ENCODE data around the gene RAB30. TPM values are rescaled to one million over a fixed set of nuclear protein-coding genes. Genes with fewer than 3 reads are reported as not detected.

Gene RAB30
- total RNA-seq, 1 donor from 2014 or later = 11.2 TPM

DNA sequence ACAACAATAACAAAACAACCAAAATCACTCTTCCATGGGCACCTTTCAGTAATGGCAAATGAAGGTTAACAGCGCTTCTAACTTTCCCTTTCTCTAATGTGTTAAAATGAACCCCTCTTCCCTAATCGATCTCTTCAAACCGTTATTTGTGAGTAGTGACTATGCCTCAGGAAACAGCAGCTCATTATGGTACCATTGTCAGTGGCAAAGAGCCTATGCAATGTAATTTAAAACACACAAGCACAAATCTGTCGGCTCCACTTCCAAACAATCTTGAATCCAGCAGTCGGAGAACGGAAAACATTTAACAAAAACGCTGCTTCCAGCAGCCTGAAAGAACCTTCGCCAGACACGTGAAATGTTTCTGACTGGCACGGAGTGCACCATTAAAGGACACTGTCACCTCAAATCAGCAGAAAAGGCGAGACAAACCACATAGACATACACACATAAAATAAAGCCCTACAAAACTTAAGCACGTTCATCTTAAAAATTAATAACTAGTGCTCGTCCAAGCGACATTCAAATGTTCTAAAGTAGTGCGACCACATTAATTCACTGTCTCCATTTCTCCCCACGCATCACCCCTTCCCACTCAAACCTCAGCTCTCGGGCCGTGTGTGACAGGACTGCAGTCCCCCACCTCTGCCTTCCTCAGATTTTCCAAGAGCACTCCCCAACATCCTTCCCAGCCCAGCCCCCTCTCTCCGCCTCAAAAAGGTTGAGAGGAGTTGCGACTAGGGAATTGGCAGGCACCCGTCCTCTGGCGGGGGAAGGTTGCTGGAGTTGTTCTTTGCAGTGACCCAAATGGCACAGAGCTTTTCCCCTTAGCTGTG lies 748 bp downstream of the RAB30 start:
- DNase-seq = peak; percentile 50

DNA sequence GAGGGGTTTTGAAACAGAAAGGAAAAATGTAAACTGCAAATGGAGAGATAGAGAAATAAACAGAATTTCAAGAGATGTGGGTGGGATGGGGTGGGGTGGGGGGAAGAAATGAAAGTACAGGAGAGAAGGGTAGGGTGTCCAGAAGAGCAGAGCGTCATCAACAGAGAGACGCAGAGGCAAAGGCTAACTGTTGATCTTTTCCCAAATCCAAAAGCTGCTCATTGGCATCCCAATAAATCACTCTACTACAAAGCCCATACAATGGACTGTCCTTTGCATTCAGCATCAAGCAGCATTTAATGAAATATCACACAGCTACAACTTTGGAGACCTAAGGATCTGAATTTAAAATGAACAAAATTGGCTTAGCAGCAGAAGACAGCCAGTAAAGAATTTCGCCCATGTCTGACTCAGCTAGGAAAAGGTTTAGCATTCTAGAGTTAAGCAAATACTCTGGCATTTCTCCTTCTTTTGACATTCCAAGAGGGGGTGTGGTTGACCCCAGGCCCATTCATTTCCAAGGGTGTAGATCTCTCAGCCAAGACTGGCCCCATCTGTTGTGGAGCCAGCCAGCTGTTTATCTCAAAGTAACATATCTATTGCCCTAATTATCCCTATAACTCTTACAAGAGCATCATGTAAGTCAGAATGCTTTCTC lies 1.5 kb downstream of the RAB30 start:
- DNase-seq = peak; percentile 62

DNA sequence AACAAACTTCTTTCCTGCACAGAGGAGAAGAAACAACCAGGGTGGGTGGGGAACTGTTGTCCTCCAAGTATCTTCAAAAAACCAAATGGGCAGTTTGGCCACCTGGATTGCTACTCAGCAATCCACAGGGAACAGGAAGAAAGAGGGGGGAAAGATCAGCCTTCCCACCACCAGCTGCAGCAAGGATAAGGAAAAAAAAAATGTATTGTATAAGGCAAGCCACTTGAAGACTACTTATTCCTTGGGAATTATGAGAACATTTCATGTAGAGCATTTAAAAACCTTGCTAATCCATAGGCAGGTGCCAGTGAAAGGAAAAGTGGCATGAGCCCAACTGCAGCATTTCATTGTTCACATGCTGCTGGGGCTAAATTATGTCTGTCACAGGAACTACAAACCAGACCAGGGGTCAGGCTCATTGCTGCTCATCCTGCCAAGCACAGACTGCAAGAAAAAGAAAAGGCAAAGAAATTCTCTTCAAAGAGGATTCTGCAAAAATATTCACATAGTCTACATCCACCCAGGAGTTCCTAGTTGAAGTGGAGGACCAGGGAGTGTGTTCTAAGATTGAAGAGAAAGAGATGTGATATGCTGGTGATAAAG lies 2.2 kb downstream of the RAB30 start:
- peak; percentile 71 for DNase-seq

DNA sequence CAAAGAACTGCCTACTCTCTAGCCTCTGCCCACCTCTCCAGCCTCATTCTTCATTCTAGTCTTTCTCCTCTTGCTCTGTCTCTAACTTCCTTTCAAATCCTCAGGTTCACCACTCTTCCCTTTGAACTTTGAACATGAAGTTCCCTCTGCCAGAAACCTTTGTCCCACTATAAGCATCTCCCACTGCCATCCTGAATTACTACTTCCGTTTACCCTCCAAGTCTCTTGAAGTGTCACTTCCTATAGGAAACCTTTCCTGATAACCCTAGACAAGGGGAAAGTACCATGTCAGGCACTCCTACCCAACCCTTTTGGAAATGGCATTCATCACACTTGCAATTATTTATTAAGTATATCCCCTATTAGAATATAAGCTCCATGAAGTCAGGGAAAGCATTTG lies 3.1 kb downstream of the RAB30 start:
- peak; percentile 20 for DNase-seq

DNA sequence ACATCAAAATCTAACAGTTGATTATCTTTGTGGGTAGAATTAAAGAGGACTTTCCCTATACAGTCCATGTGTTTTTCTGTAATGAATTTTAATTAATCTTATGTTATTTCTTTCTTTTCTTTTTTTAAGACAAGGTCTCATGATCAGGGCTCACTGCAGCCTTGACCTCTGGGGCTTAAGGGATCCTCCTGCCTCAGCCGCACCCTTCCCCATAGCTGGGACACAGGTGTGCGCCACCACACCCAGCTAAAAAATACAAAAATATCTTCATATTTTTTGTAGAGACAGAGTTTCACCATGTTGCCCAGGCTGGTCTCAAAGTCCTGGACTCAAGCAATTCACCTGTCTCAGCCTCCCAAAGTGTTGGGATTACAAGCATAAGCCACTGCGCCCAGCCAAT lies 7.7 kb downstream of the RAB30 start:
- DNase-seq = no peak

DNA sequence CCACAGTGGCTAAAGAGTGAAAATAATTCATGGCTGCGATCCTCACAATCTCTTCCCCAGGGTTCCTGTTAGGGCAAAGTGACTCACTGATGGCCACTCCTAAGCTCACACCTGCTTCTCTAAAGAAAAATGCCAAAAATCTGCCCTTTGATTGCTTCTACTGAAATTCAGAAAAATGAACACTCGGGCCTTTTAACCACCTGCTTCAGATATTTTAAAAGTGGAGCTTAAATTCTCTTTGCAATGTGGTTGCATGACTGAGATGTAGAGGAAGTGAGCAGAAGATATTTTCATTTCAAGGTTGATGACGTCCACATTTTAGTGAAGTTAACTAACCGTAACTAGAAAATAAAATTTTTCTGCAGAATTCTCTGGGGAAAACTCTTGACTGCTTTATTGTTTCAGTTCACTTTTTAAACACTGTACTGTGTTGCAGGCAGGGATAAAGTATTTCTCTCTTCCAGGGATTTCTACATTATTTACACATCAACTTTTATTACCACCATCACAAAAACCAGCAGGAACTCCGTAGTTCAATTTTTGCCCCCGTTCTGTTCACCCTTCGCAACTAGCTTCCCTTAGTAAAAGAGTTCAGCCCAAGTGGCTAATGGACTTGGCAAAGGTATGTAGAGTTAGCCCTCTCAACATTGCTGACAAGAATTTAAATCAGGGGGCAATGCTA lies 8.5 kb downstream of the RAB30 start:
- DNase-seq = peak; percentile 63

DNA sequence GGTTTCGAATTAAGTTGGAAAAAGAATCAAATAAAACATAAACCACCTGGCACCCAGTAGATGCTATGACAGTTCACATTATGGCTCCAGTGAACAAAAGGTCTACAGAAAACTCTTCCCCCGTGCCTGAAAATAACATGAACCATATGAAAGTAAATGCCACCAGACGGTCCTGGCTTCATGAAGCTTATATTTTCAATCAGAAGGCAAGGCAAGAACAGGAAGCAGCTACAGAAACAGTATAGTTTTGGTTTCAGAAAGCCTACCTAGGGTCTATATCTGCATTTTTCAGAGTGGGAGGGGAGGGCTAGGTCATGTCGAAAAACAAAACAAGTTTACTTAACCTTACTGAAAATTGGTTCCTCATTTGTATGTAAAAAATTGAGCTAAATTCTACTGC lies 9.8 kb downstream of the RAB30 start:
- DNase-seq = no peak

DNA sequence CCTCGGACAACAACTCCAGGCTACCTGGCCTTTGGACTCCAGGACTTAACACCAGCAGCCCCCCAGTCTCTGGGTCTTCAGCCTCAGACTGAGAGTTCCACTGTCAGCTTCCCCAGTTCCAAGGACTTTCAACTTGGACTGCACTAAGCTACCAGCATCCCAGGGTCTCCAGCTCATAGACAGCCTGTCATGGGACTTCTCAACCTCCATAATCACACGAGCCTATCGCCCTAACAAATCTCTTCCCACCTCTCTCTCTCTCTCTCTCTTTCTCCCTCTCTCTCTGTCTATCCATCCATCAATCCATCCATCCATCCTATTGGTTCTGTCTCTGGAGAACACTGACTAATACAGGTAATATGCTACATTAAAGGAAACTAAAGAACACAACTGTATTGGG lies 10.7 kb downstream of the RAB30 start:
- DNase-seq = no peak

DNA sequence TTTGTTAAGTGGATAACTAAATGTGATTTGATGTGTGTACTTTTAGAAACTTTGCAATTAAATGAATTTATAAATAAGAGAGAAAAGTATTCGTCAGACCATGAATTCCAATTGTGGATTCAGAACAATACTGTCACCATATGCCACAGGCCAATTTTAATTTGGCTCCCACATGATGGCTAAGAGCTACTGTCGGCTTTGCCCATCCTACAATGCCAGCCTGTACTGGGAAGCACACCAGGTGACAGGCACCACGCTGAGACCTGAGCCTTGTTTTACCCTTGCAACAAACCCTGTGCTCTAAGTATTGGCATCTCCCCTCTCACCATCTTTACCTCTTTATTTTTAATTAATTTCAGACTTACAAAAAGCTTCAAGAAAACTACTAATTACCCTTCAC lies 14.0 kb downstream of the RAB30 start:
- DNase-seq = no peak

DNA sequence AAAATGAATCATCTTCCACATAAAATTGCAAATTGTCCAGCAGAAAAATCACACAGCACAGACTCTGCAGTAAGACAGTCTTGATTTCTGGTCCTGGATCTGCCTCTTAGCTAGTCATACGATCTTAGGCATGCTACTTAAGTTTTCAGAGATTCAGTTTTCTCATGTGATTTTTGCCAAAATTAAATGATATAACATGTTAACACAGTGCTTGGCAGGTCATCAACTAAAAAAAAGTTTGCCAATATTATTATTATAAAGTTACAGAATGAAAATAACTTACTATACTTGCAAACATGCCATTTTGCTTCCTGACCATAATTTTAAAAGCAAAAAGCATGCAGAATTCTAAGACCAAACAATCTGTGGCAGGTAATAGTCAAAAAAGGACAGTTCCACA lies 15.1 kb downstream of the RAB30 start:
- DNase-seq = no peak

DNA sequence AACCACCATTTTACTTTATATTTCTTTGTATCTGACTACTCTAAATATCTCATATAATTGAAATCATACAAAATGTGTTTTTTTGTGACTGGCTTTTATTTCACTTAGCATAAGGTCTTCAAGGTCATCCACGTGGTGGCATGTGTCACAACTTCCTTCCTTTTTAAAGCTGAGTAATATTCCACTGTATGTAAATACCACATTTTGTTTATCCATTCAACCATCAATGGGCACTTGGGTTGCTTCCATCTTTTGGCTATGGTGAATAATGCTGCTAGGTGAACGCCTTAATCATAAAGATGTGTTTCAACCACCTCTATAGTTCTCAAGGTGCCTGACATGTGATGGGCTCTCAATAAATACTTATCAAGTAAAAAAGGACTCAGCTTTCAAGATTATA lies 15.5 kb downstream of the RAB30 start:
- peak; percentile 70 for DNase-seq

DNA sequence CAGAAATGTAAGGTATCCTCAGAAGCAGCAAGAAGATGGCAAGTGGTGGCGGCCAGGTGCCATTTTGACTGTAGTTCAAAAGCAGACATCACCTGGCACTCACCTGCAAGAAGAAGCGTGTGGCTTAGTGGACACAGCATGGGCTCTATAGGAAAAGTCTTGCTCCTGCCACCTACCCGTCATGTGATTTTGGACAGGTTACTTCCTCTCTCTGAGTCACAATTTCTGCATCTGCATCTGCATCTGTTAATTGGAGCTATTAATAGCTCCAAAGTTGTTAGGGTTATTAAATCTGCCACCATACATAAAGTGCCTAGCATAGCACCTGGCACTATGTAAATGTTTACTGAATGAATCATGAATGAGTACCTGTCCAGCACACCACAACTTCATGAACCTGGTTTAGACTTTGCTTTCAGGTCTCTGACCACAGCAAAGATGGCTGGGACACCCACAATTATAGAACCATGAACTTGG lies 16.8 kb downstream of the RAB30 start:
- DNase-seq = no peak

DNA sequence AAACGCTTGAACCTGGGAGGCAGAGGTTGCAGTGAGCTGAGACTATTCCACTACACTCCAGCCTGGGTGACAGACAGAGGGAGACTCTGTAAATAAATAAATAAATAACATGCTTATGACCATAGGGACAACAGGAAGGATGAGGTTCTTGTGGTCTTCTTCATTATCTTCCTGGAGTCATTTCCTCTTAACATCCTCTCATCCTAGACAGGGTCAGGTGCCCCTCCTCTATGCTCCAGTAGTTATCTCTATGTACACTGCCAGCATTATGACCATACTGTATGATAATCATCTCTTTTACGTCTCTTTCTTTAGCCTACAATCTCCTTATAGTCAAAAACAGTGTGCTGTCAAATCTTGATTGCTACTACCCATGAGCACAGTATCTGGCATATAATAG lies 17.7 kb downstream of the RAB30 start:
- no peak for DNase-seq

DNA sequence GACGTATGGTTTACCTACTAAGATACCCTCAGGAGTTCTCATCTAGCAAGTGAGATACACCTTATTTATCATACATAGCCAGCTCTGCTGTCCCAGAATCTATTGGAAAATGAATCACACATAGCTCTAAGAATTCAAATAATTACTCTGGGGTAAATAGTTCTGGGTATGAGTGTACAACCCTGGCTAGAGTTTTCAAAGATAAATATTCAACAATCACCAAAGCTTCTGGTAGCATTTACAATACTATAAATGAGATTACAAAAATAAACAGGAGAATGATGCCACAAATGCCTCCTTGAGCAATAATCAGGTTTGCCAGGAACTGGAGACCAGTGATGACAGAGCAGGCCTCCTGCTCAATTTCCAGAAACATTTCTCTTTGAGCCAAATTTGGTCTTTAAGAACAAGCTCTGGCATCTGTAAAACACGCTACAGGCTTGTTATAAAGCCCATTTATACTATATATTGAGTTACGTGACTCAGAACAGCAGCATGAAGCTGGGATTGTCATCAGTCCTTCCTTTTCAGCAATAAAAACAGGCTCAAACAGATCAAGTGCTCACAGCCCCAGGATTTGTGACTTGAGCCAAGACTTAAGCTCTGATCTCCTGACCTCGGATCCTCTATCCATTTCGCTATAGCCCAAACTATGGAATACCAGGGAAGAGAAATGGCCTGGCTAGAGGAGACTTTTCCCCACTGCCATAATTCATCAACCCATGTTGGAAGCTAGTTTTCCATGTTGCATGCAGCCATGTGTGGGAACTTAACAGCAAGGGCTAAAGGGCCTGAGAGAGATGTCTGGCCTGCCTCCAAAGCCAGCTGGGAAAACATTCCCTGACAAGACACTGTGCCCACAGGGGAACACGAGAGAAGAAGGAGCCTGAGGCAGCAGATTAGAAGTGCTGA lies 19.7 kb downstream of the RAB30 start:
- peak; percentile 80 for DNase-seq

DNA sequence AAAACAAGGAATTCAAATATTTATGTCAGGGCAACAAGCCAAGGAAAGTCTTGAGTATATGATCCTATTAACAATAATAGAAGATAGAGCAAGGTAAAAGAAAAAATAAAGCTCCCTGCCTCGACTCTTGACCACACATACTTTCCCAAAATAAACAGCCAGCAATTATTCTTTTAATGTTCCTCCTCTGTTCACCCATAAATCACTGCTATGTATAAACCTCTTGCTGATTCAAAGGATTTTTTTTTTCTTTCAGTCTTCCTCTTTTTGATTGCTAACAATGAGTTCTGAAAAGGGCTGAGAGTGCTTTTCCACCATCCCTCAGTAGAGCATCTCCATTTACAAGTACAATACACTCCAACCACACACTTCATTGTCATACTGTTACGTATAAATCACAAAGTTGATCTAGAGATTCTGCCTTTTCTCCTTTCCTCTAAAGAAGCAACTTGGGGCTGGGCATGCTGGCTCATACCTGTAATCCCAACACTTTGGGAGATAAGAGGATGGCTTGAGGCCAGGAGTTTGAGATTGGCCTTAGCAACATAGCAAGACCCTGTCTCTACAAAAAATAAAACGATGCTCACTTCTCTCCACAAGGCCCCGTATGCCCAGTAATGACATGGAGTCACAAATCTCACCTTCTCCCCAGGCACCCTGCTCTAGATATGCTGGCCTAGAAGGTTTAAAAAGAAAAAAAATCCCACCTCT lies 24.0 kb downstream of the RAB30 start:
- DNase-seq = peak; percentile 35

DNA sequence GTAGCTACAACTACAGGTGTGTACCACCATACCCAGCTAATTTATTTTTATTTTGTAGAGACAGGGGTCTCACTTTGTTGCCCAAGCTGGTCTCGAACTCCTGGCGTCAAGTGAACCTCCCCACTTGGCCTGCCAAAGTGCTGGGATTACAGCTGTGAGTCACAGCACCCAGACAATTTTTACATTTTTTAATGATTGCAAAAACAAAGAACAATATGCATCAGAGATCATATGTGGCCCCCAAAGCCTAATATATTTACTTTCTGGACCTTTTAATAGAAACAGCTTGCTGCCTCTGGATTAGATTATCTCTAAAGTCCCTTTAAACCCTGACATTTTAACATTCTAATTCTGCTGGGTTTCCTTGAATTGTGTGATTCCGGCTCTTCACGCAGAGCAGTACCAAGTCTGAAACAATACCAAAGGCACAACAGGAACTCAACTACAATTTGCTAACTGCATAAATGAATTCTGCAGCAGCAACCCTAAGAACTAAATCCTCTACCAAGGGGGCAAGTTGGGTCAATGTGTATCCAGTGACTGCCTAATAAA lies 25.0 kb downstream of the RAB30 start:
- DNase-seq = peak; percentile 78

DNA sequence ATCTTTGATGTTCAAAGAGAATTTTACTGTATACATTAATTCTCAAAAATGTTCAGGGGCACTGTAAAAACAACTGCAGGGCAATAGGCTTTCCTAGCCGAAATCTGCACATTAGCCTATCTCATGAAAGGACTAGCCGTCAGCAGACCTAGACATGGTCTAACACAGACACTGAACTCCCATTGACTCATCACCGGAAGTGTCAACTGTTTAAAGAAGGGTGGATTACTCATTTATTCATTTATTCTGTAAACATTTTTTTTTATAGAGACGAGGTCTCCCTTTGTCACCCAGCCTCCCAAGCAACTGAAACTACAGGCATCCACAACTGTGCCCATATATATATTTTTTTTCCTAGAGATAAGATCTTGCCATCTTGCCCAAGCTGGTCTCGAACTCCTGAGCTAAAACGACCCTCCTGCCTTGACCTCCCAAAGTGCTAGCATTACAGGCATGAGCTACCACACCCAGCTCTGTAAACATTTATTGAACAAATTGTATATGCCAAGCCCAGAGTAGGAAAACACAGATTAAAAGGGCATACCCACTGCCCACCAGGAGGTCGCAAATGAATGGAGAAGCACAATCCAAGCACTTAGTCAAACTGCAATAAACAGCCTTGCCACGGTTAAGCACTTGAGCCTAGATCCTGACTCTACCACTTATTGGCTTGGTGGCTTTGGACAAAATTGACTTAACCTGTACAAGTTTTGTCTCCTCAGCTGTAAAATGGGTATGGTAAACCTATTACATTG lies 26.6 kb downstream of the RAB30 start:
- peak; percentile 52 for DNase-seq

DNA sequence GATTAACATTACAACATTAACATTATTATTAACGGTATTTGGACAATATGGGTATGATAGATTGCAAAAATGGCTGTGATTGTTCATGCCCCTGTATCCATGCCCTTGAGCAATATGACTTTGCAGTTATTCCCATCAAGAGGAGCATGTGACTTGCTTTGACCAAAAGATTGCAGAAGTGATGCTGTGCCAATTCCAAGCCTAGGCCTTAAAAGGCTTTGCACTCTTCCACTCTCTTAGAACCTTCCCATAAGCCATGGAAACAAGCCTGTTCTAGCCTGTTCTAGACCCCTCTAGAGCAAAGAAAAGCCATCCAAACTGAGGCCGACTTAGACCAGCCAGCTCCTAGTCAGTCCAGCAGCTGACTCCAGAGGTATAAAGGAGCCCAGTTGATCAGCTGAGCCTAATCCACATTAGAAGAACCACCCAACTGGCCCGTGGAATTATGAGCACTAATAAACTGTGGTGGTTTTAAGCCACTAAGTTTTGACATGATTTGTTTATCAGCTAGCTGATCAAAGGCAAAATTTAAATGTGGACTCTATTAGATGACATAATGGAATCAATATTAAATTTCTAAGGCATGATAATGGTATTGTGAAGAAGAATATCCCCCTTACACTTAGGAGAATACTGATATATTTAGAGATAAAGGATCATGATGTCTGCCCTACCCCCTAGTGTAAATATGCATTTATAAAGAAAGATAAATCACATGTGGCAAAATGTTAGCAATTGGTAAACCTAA lies 28.6 kb downstream of the RAB30 start:
- no peak for DNase-seq

DNA sequence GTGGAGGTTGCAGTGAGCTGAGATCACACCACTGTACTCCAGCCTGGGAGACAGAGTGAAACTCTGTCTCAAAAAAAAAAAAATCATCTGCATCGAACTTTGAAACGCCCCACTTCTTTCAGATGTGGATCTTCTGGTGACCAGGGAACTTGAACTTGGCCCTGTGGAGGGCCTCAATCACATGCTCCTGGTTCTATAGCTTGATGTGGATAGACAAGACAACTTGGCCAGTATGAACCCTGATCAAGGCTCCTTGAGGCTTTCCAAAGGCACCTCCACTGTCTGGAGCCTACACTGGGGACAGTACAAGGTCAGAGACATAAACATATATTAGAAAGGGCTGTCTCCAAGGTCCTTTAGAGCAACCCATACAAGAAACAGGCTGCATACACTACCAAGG lies 30.6 kb downstream of the RAB30 start:
- DNase-seq = no peak

DNA sequence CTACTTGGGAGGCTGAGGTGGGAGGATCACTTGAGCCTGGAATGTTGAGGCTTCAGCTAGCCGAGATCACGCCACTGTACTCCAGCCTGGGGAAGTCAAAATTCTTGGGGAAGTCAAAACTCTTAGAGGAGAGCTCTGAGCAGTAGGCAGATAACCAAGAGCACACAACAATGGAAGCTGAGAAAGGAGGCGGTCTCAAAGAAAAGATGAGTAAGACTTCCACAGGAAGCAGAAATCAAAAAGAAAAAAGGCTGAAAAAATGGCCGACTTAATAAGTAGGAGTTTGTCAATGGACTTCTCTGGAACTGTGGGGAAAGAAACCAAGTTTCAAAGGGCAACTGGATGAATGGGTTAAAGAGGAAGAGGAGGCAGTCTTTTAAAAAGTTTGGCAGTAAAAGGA lies 32.1 kb downstream of the RAB30 start:
- peak; percentile 58 for DNase-seq

All from dermis blood vessel endothelial cell (primary cell).